ENCODE measurements around the gene ZFAND3. TPM values are rescaled to one million over a fixed set of nuclear protein-coding genes. Genes with fewer than 3 reads are reported as not detected.

ZFAND3 gene
- total RNA-seq, 1 experiment from 2014 or later = 75.0 TPM

GRCh38 chr6:37922563-37922962 lies 103.0 kb downstream of the ZFAND3 start:
- Mint-ChIP-seq H3K27me3 (ENCODE audit: unreplicated experiment) (no peaks in the 10 kb centered on the region), H3K4me3 (ENCODE audit: low read depth, unreplicated experiment) (no peak overlapping the region), H3K27ac (ENCODE audit: unreplicated experiment) (no peak overlapping the region), H3K4me1 (ENCODE audit: low read depth, unreplicated experiment) (peaks cover 16% of the 10 kb centered on the region), H3K36me3 (ENCODE audit: insufficient read depth, unreplicated experiment) (peaks cover under 1% of the 10 kb centered on the region), H3K9me3 (ENCODE audit: low read depth, unreplicated experiment) (no peaks in the 10 kb centered on the region)
- intact Hi-C loops (cut with micrococcal nuclease; ENCODE audit: unreplicated experiment) = no loop called here
- CTCF ChIA-PET = no interaction called here
- no peak for DNase-seq
- TF ChIP-seq CTCF (IDR thresholded peaks at IDR 0.05; ENCODE audit: unreplicated experiment) = no peak
- no TSS peak for BruUV-seq (replicated peaks)

GRCh38 chr6:37923514-37923913 lies 104.0 kb downstream of the ZFAND3 start:
- no peaks in the 10 kb centered on the region for H3K27me3 Mint-ChIP-seq (ENCODE audit: unreplicated experiment)
- H3K9me3 Mint-ChIP-seq (ENCODE audit: low read depth, unreplicated experiment) = no peaks in the 10 kb centered on the region
- no peak for TF ChIP-seq CTCF (IDR thresholded peaks at IDR 0.05; ENCODE audit: unreplicated experiment)
- CTCF ChIA-PET = interaction anchor here (0.6 kb wide), 2 partner anchors 41 to 73 kb away, joined by 5 to 6 read pairs; no protein-coding TSS in a partner anchor
- no peak overlapping the region for H3K27ac Mint-ChIP-seq (ENCODE audit: unreplicated experiment)
- intact Hi-C loops (cut with micrococcal nuclease; ENCODE audit: unreplicated experiment) = no loop called here
- no peak for DNase-seq
- no TSS peak for BruUV-seq (replicated peaks)
- H3K36me3 Mint-ChIP-seq (ENCODE audit: insufficient read depth, unreplicated experiment) = no peaks in the 10 kb centered on the region
- H3K4me1 Mint-ChIP-seq (ENCODE audit: low read depth, unreplicated experiment) = peaks cover 7% of the 10 kb centered on the region
- H3K4me3 Mint-ChIP-seq (ENCODE audit: low read depth, unreplicated experiment) = no peak overlapping the region

GRCh38 chr6:37926661-37927060 lies 107.1 kb downstream of the ZFAND3 start:
- no peak for TF ChIP-seq CTCF (IDR thresholded peaks at IDR 0.05; ENCODE audit: unreplicated experiment)
- no peak for DNase-seq
- Mint-ChIP-seq H3K9me3 (ENCODE audit: low read depth, unreplicated experiment) (no peaks in the 10 kb centered on the region), H3K27me3 (ENCODE audit: unreplicated experiment) (no peaks in the 10 kb centered on the region), H3K4me1 (ENCODE audit: low read depth, unreplicated experiment) (peaks cover 7% of the 10 kb centered on the region), H3K4me3 (ENCODE audit: low read depth, unreplicated experiment) (no peak overlapping the region), H3K27ac (ENCODE audit: unreplicated experiment) (no peak overlapping the region), H3K36me3 (ENCODE audit: insufficient read depth, unreplicated experiment) (peaks cover 6% of the 10 kb centered on the region)
- intact Hi-C loops (cut with micrococcal nuclease; ENCODE audit: unreplicated experiment) = no loop called here
- CTCF ChIA-PET = interaction anchor here (0.6 kb wide), 1 partner anchor 1013 kb away, joined by 3 read pairs; no protein-coding TSS in a partner anchor
- no TSS peak for BruUV-seq (replicated peaks)

GRCh38 chr6:37928217-37928616 lies 108.7 kb downstream of the ZFAND3 start:
- BruUV-seq (replicated peaks) = no TSS peak

More at GRCh38 chr6:37928217-37928616, 108.7 kb downstream of the ZFAND3 start:
- no peak overlapping the region for H3K4me3 Mint-ChIP-seq (ENCODE audit: low read depth, unreplicated experiment)
- intact Hi-C loops (cut with micrococcal nuclease; ENCODE audit: unreplicated experiment) = no loop called here
- H3K36me3 Mint-ChIP-seq (ENCODE audit: insufficient read depth, unreplicated experiment) = peaks cover 6% of the 10 kb centered on the region
- H3K27me3 Mint-ChIP-seq (ENCODE audit: unreplicated experiment) = no peaks in the 10 kb centered on the region
- TF ChIP-seq CTCF (IDR thresholded peaks at IDR 0.05; ENCODE audit: unreplicated experiment) = no peak
- CTCF ChIA-PET = no interaction called here
- DNase-seq = no peak
- H3K4me1 Mint-ChIP-seq (ENCODE audit: low read depth, unreplicated experiment) = peaks cover 7% of the 10 kb centered on the region
- no peaks in the 10 kb centered on the region for H3K9me3 Mint-ChIP-seq (ENCODE audit: low read depth, unreplicated experiment)
- H3K27ac Mint-ChIP-seq (ENCODE audit: unreplicated experiment) = no peak overlapping the region

Measured in Calu3 (cell line).